Fibroblast of skin of left biceps (primary cell): Measurements from ENCODE around the gene ERCC1.
"Not testable (repeated sequence)": the region's sequence is repeated elsewhere in the genome, so short reads cannot be mapped to it uniquely, and the experiment has no call there.

ENCODE experiments used
- DNase-seq, 2 experiments: peaks; one replicate each; pipeline ENCODE4 v3.0.0-alpha.2; 2013; ENCODE audit warnings: low read depth in 2 of 2

Gene ERCC1

DNA sequence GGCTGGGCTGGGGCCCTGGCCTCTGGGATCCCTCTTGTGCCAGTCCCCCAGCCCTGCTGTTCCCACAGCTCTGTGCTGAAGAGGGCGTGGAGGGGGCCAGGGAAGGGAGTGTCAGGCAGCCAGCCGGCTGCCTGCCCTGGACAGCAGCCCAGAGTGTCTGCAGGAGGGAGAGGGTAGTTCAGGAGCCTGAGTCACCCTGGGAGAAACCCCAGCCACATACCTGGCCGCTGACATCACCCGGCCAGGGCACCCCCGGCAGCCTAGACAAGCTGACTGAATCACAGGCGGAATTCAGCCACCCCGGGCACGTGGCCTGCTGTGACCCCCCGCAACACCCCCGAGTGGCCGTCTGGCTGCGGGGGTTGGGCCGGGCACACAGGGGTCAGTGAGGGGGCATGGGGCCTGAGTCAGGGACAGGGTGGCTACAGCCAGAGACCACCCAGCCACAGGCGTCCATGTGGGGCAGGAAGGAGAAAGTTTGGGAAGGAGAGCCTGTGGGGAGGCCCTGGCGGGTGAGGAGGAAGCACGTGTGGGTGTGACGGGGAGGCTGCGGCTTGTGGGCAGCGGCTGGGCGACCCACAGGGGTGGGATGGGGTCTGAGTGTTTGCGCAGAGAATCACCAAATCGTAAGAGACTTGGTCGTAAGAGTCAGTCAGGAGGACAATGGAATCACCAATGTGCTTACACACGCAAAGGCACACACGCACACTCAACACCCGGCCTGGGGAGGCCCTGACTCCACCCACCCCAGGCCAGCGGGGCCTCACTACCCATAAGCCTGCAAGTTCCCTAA, 32.2 kb upstream of the ERCC1 start:
- peak; percentile 95 to 96 for DNase-seq

DNA sequence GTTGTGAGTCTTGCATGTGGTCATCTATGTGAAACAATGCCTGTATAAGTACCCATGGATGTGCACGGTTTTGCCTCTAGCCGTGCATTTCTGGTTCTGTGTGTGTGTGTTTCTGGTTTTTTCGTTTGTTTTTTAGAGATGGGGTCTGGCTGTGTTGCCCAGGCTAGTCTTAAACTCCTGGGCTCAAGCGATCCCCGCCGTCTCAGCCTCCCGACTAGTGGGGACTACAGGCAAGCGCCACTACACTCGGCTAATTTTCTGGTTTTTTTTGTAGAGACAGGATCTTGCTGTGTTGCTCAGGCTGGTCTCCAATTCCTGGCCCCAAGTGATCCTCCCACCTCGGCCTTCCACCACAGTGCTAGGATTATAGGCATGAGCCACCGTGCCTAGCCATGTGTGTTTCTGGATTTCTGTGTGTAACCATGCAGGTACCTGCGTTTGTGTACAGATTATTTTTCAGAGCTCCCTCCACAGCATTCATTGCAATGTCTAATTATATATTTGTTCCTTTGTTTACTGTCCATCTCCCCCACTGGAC, 28.2 kb upstream of the ERCC1 start:
- no peak for DNase-seq

DNA sequence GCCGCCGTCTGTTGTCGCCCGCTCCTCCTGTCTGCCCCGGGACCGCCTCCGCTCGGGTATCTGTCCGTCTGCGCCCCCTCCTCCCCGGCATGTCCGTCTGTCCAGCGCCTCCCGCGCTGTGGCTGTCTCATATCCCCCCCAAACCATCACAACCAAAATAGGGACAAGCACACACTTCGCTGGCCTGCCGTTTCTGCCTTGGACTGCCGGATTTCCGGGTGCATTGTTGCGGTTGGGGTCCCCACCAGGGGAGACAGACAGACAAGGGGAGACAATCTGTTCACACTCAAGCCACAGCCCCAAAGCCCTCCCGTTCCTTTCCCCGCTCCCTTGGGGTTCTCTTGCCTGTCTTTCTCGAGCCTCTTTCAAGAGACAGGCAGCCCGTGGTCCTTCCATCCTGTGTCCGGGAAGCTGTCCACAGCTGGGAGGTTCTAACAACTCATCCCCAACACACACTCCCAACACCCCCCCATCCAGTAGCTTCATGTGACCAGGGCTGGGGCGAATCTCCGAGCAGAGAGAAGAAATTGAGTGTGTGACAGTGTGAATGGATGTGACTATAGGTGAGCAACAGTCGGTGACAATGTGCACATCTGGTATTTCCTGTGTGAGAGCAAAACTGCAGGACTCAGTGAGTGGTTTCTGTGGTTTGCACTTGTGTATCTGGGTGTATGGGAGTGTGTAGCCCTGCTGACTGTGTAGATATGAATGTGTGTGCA, 27.6 kb upstream of the ERCC1 start:
- no peak for DNase-seq

DNA sequence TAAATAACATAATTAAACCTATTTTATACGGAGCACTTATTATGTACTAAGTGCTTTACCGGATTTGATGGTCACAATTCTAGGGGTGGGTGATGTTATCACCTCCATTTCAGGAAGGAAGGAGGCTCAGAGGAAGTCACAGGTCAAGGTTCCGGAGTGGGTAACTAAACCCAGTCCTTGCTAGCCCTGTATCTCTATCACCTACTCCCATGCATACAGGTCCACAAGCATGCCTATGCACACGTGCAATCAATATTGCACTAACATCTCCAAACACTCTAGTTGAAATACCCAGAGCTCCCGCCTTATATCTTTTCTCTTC, 26.3 kb upstream of the ERCC1 start:
- no peak for DNase-seq

DNA sequence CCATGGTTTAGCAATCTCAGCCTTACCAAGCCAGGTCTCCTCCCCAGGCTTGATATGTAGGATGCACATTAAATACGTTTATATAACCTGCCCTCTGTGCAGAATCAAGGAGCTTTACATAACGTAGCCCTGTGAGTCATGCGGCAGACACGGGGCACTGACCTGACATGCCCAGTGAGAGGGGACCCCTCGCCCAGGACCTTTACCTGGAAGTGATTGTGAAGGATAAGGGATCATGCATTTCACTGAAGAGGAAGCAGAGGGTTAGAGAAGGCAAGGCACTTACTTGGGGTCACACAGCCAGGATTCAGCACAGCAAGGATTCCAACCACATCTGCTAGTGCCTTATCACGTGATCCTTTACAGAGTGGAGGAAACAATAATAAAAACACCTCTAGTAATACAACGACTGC, 25.2 kb upstream of the ERCC1 start:
- DNase-seq, result no peak

DNA sequence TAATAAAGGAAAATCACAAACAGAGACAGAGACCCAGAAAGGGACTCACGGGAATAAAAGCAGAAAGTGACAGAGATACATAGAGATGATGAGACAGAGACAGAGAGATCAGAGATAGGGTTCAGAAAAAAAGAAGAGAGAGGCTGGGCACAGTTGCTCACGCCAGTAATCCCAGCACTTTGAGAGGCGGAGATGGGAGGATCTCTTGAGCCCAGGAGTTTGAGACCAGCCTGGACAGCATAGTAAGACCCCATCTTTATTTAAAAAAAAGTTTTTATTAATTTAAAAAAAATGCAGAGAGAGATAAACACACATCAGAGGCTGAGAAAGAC, 24.7 kb upstream of the ERCC1 start:
- no peak for DNase-seq

DNA sequence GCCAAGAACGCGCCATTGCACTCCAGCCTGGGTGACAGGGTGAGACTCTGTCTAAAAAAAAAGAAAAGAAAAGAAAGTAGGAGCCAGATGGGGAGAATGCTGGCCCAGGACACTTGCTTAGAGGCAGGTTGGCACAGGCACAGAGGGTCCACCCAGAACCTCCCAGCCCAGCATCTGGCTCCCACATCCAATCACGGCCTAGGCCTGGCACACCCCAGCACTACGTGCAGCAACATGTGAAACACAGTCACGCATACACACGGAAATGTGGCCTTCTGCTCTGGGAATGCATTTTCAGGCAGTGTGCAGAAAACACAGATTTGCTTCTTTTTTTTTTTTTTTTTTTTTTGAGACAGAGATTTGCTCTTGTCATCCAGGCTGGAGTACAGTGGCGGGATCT, 23.2 kb upstream of the ERCC1 start:
- DNase-seq, result no peak

DNA sequence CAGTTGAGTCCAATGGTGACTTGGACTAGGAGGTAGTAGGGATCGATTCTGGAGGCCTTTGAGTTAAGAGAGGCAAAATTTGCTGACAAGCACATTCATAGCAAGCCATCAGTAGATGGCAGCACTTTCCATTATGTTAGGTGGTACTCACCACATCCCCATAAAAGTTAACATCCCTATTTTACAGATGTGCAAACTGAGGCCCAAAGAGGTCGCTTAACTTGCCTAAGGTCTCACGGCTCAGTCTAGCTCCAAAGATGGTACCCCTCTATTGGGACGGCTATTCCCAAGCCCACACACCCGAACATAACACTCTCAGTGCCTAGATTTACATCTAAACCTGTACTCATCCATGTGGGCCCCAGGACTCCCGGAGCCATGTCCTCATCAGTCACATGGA, 22.6 kb upstream of the ERCC1 start:
- no peak for DNase-seq

DNA sequence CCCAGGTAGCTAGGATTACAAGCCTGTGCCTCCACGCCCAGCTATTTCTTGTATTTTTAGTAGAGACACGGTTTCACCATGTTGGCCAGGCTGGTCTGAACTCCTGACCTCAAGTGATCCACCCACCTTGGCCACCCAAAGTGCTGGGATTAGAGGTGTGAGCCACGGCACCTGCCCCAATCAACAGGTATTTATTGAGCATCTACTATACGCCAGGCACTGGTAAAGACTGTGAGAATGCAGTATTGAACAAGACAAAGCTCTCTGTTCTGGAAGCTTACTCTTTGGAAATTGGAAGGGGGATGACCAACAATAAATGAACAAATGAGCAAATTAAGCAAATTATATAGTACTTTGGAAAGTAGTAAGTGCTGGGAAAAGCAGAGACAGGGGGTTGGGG, 21.4 kb upstream of the ERCC1 start:
- DNase-seq, result no peak

DNA sequence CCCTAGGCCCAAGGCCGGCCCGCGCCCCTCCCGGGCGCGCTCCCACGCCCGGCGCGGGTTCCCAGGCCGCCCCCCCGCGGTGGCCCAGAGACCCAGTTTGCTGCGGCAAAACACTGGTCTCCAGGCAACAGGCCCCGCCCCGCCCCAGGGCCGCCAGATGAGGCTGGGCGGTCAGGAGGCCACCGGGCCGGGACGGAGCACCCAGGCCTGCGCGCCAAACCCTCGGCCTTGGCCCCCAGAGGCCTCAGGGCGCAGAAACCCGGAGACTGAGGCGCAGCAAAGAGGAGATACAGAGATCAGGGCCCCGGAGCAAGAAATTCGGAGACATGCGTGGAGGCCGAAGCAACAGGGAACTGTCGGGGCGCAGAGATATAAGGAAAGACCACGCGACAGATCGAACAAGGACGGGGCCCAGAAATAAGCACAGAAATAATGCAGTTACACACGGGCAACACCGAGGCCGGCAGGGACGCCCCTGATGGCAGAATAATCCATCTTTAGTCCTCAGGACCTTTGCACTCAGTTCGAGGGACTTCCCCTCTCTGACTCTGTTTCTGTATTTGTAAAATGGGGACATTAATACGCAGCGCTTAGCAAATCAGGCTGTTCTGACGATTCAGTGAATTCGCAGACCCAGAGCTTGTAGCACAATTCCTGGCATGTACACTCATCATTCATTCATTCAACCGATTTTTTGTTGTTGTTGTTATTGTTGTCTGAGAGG, 20.8 kb upstream of the ERCC1 start:
- DNase-seq, result no peak

DNA sequence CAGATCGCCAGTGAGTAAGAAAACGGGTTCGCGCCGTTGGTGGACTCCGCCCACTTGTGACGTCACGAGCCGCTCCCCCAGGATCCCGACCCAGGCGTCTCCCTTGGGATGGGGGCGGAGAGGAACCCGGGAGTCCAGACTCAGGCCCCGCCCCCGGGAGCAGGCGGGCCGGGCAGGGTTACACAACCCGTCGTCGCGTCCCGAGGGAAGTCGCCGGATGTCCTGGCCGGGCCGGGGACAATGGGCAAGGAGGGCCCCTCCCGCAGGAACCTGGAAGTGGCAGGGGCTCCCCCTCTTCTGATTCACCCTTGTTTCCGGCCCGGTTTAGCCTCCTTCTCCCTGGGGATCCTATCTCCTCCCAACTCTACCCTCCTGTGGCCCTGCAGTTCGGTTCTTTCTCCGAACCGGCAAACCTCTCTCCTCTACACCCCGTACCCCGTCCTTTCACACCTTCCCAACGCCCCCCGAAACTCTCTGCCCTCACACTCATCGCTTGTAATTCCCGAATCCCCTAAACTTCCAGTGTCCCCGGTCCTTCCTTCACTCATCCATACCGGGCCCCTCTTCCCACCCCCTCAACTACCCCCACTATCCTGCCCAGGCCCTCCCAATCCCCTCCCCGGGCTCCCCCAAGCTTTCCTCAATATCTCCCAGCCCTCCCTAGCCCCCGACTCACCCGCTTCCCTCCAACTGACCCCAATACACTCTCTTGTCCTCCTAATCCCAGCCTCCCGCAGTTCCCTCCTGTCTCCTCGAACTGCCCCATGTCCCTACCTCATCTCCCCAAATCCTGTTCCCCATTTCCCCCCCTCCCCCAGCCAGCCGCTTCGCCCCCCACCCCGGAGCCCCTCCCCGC, 20.0 kb upstream of the ERCC1 start:
- DNase-seq, result peak; percentile 60 to 62

DNA sequence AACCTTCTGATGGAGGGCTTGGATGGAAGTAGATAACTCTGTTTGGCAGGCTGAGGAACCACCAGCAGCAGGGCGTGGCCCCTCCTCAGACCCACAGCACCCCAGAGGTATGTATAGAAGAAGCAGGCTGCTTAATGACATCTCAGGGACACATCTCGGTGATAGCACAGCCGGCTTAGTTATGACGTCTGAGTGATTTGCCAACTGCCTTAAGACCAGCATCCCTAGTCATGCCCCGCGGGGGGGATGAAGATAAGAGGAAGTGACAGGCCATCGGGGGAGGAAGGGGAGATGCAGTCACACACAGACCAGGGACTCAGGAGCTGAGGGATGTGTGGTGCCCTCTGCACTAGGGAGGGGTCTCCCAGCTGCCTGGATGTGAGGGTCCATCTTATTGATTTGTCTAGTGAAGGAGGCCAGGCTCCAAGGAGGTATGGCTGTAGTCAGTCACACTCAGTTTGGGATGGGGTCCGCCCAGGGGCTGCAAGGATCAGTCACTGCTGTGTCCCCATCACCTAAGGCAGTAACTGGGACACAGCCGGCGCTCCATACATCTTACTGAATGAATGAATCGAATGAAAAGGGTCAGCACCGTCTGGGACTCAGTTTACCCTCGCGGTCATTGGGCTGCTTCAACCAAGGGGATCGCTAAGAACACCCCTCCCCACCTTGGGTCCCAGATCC, 19.2 kb upstream of the ERCC1 start:
- no peak for DNase-seq

DNA sequence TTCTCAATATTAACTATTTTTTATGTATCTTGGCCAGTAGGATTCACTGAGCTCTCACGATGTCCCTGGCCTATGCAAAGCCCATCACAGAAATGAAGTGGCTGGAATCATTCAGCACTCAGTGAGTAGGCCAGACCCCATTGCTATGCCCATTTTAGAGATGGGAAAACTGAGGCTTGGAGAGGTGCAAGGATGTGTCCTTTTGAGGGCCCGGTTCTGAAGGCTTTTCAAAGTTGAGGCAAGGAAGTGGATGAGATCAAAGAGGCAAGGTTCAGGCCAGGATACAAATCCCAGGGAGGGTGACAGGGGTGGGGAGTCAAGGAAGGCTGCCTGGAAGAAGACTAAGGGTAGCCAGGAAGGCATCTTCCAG, 18.7 kb upstream of the ERCC1 start:
- DNase-seq, result no peak

DNA sequence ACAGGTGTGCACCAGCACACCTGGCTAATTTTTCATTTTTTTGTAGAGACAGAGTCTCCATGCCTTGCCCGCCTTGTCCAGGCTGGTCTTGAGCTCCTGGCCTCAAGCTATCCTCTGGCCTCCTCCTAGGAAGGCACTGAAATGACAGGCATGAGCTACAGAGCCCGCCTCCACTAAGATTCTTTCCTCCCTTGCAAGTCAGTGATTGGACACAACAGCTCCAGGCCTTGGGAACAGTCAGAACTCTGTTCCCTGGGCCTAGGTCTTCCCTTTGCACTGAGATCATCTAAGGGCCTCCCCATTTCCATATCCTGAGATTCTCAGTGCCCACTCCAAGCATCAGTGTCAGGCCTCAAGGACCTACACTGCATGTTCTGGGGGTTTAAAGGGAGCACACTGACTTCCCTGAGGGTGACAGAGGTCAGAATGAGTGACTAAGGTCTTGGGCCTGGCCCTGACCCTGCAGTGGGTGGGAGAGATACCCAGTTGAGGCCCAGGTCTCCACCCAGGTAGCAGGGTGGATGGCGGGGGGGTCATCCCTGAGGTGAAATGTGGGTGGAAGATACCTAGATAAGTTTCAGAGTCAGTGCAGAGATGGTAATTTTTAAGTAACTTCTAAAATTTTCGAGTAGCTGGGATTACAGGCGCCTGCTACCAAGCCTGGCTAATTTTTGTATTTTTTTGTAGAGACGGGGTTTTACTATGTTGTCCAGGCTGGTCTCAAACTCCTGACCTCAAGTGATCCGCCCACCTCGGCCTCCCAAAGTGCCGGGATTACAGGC, 17.3 kb upstream of the ERCC1 start:
- no peak for DNase-seq

DNA sequence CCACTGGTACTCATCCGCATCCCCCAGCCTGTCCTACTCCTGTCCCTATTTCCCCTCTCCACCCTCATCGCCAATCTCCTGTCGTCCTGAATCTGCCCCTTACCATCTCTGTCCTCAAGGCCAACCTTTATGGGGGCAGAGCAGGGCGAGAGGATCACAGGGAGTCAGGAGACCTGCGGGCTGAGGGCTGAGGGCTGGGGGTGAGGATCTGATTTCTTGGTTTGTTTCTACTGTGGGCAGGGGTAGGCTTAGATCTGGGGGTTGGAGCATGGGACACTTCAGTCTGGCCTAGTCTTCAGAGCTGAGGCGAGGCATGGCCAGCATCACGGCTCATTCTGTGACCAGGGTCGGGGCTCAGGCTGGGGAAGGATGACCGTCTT, 16.5 kb upstream of the ERCC1 start:
- DNase-seq, result no peak

DNA sequence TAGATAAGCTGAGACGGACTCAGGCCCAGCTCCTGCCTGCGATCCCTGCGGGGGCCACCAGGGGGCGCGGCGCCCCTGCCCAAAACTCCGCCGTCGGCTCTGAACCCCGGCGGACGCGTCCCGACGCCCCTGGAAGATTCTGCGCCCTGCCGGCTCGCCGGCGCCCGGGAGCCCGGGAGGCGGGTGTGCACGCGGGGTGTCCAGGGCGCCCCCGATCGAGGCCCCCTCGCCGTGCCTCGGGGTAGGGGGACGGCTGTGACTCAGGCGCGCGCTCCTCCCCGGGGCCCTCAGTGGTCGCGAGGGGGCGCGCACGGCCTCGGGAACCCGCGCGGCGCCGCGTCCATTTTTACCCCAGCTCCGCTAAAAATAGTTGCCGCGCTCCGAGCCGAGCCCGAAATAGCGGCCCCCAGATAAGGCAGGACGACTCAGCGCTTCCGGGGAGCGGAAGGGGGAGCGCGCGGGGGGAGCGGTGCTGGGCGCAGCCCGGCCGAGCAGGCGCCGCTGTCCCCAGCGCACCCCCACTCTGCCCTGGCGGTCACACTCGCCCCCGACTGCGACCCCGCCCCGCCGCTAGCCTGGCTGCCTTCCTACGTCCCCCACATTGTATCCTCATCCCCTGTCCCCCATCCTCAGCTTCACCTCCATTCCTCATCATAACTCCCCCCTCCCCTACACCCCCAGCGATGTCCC, 16.0 kb upstream of the ERCC1 start:
- DNase-seq, result peak in 1 of 2 experiments; percentile 59

DNA sequence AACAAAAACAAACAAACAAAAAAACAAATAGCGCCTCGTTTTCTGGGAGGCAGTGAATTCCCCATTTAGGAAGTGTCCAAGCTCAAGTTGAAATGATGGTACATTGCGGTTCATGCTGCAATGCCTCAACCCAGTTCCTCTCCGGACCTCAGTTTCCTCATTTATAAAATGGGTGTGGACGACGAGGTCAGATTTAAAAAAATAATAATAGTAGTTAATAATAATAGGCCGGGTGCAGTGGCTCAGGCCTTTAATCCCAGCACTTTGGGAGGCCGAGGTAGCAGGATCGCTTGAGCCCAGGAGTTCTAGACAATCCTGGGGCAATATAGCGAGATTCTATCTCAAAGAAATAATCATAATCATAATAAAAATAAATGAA, 15.5 kb upstream of the ERCC1 start:
- DNase-seq, result no peak

DNA sequence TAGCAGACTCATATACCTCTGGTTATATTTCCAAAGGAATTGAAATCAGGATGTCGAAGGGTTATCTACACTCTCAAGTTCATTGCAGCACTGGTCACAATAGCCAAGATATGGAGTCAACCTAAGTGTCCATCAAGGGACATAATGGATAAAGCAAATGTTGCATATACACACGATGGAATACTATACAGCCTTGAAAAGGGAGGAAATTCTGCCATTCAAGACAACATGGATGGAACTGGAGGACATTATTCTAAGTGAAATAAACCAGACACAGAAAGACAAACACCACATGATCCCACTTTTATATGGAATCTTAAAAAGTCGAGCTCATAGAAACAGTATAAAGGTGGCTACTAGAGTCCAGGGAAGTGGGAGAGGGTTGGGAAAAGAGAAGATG, 13.6 kb upstream of the ERCC1 start:
- DNase-seq, result no peak

DNA sequence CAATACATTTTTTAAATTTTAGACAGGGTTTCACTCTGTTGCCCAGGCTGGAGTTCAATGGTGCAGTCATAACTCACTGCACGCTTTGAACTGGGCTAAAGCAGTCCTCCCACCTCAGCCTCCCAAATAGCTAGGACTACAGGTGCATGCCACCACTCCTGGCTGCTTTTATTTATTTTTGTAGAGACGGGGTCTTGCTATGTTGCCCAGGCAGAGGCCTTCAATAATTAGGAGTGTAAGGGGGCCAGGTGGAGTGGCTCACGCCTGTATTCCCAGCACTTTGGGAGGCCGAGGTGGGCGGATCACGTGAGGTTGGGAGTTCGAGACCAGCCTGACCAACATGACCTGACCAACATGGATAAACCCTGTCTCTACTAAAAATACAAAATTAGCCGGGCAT, 8.8 kb upstream of the ERCC1 start:
- not testable (repeated sequence) for DNase-seq

DNA sequence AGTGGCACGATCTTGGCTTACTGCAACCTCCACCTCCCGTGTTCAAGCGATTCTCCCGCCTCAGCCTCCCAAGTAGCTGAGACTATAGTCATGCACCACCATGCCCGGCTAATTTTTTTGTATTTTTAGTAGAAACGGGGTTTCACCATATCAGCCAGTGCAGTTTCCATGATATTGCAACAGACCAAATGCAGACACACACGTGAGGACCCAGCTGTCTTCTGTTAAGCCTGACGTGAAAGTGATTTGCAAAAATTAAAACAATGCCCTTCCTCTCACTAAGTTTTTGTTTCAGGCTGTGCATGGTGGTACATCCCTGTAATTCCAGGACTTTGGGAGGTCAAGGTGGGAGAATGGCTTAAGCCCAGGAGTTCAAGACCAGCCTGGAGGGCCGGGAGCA, 7.3 kb upstream of the ERCC1 start:
- peak in 1 of 2 experiments; percentile 51 for DNase-seq
